Hepatocyte (in vitro differentiated cells): ENCODE data around the gene HINT2. TPM values are rescaled to one million over a fixed set of nuclear protein-coding genes. Genes with fewer than 3 reads are reported as not detected.

Experiments used
- DNase-seq: peaks from one replicate; pipeline ENCODE4 v3.0.0-alpha.2; 2016; ENCODE audit warnings: low spot score
- H2AFZ ChIP-seq: fragments of 200-600 bp; sonication (generic); 2 replicates; pipeline ENCODE4 v1.6.0; 2016; ENCODE audit warnings: antibody characterized with exemption, mild to moderate bottlenecking
- H3K27ac ChIP-seq: fragments of 200-600 bp; sonication (generic); 2 replicates; pipeline ENCODE4 v1.5.1; 2016; ENCODE audit warnings: mild to moderate bottlenecking
- H3K27me3 ChIP-seq: fragments of 200-600 bp; sonication (generic); 2 replicates; pipeline ENCODE4 v1.6.1; 2016
- H3K36me3 ChIP-seq: fragments of 200-600 bp; sonication (generic); replicated peaks from 2 replicates; pipeline ENCODE4 v1.5.1; 2016; ENCODE audit warnings: low read depth; ENCODE audit not compliant: insufficient read depth
- H3K4me1 ChIP-seq: fragments of 200-600 bp; sonication (generic); 2 replicates; pipeline ENCODE4 v1.5.1; 2016; ENCODE audit warnings: mild to moderate bottlenecking, moderate library complexity; ENCODE audit not compliant: insufficient read depth
- H3K4me2 ChIP-seq: fragments of 200-600 bp; sonication (generic); 2 replicates; pipeline ENCODE4 v1.6.0; 2016
- H3K4me3 ChIP-seq: fragments of 200-600 bp; sonication (generic); 2 replicates; pipeline ENCODE4 v1.5.1; 2016; ENCODE audit warnings: mild to moderate bottlenecking
- H3K79me2 ChIP-seq: fragments of 200-600 bp; sonication (generic); 2 replicates; pipeline ENCODE4 v1.6.0; 2017; ENCODE audit warnings: mild to moderate bottlenecking
- H3K9me2 ChIP-seq: fragments of 200-600 bp; sonication (generic); replicated peaks from 2 replicates; pipeline ENCODE4 v1.6.0; 2017; ENCODE audit warnings: mild to moderate bottlenecking; ENCODE audit not compliant: insufficient read depth
- H3K9me3 ChIP-seq: fragments of 200-600 bp; sonication (generic); 2 replicates; pipeline ENCODE4 v1.5.1; 2016; ENCODE audit warnings: low read depth, mild to moderate bottlenecking
- H4K20me1 ChIP-seq: fragments of 200-600 bp; sonication (generic); 2 replicates; pipeline ENCODE4 v1.6.0; 2016; ENCODE audit warnings: mild to moderate bottlenecking; ENCODE audit not compliant: insufficient read depth, poor library complexity, severe bottlenecking
- EZH2 ChIP-seq: fragments of 200-600 bp; sonication (generic); IDR thresholded peaks from 2 replicates; pipeline ENCODE4 v1.6.1; 2016; ENCODE audit warnings: antibody characterized with exemption, mild to moderate bottlenecking, borderline replicate concordance
- EZH2phosphoT487 ChIP-seq: fragments of 200-600 bp; sonication (generic); IDR thresholded peaks from one replicate; pipeline ENCODE4 v1.6.1; 2018; ENCODE audit warnings: antibody characterized with exemption, mild to moderate bottlenecking, low read depth, moderate library complexity; ENCODE audit not compliant: unreplicated experiment, severe bottlenecking
- WGBS: methylation state at CpG from one replicate; pipeline ENCODE4 v1.1.6; 2016; ENCODE audit warnings: low lambda C conversion rate; ENCODE audit errors: missing lambda C conversion rate; 5-methylcytosine and 5-hydroxymethylcytosine counted together
- polyA plus RNA-seq: library from polyadenylated mRNA; unstranded; fragments of >200 nt; fragmentation: Nextera tagmentation; extraction: Ambion mirVana; gene quantifications from 2 replicates; pipeline ENCODE4 v1.2.1, GENCODE V29; 2016
- total RNA-seq: library from RNA; depleted of rRNA; stranded (reverse); fragments of >200 nt; gene quantifications from 2 replicates; pipeline ENCODE4 v1.2.3, GENCODE V29; 2014
- TF ChIP-seq, protein P1 (sequence below): fragments of 200-600 bp; sonication (generic); IDR thresholded peaks from 2 replicates; pipeline ENCODE4 v1.5.1; 2016; ENCODE audit warnings: antibody characterized with exemption, mild to moderate bottlenecking; ENCODE audit not compliant: poor library complexity

The HINT2 gene
- total and polyA plus RNA-seq, 2 experiments from 2014 or later = 45.7 to 87.3 TPM

DNA sequence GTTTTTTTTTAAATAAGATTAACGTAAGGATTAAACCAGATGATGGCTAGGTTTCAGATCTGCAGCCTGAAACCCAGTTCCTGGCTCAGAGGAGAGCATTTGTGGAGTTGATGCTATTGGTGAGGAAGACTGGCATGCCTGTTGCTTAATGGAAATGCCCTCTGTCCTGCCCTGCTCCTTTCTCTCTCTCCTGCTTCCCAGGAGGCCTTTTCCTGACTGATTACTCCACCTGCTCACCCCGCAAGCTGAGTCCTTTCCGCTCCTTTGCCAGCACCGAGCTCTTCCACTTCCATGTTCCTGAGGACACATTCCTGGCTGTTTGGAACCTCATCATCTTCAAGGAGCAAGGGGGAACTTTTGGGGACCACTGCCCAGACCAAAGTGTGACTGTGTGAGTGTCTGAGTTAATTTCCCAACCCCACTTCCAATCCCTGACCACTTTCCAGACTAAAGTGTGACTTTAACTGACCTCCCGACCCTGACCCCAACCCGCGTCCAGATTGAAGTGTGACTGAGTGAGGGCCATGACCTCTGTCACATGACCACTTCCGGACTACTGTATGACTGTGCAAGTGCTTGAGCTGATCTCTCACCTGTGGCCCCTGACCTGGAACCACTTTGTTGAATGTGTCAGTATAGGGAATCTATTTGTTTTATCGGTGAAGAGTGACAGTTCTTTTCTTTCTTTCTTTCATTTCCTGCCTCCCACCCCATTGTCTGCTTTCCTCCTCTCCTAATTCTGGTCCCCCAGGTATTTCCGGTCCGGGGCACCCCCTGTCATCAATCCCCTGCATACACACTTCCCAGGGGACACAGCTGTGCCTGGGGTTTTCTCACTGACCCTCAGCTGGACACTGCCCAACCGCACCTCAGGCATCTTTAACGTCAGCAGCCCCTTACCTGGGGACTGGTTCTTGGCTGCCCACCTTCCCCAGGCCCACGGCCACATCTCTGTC lies 19.7 kb upstream of the HINT2 start:
- H3K4me3 ChIP-seq = no peak overlapping the region
- 94% methylated on average over 14 of the region's 14 CpGs for WGBS
- H3K9me2 ChIP-seq = no peaks in the 10 kb centered on the region
- TF ChIP-seq EZH2 (no peak), EZH2phosphoT487 (no peak)
- TF ChIP-seq, protein P1, sequence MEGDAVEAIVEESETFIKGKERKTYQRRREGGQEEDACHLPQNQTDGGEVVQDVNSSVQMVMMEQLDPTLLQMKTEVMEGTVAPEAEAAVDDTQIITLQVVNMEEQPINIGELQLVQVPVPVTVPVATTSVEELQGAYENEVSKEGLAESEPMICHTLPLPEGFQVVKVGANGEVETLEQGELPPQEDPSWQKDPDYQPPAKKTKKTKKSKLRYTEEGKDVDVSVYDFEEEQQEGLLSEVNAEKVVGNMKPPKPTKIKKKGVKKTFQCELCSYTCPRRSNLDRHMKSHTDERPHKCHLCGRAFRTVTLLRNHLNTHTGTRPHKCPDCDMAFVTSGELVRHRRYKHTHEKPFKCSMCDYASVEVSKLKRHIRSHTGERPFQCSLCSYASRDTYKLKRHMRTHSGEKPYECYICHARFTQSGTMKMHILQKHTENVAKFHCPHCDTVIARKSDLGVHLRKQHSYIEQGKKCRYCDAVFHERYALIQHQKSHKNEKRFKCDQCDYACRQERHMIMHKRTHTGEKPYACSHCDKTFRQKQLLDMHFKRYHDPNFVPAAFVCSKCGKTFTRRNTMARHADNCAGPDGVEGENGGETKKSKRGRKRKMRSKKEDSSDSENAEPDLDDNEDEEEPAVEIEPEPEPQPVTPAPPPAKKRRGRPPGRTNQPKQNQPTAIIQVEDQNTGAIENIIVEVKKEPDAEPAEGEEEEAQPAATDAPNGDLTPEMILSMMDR = no peak
- peaks cover 31% of the 10 kb centered on the region for H3K79me2 ChIP-seq
- no peaks in the 10 kb centered on the region for H4K20me1 ChIP-seq
- DNase-seq = no peak
- peaks cover 51% of the 10 kb centered on the region for H3K4me1 ChIP-seq
- H3K36me3 ChIP-seq = no peaks in the 10 kb centered on the region
- no peaks in the 10 kb centered on the region for H3K9me3 ChIP-seq
- H3K27me3 ChIP-seq = no peaks in the 10 kb centered on the region
- peak overlapping the region; percentile 95 for H3K27ac ChIP-seq
- H3K4me2 ChIP-seq = peak overlapping the region; percentile 61
- no peak overlapping the region for H2AFZ ChIP-seq

DNA sequence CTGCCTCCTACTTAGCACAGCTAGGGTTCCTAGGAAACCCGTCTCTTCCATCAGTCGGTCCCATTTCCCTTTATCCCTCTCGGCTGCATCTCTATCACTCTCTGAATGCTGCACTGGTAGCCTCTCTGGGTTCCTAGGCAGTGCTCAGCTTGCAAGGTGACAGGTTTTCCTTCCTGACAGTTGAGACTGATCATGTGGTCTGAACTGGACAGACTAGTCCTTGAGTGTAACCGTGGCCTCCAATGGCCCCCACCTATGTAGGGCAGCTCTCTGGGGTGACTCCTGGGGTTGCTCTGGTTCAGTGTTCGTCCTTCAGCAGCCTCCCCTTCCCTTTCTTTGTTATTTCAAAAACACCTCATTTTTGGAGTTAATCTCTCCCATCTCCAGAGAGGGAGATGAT lies 18.0 kb upstream of the HINT2 start:
- no peaks in the 10 kb centered on the region for H3K9me3 ChIP-seq
- H3K4me1 ChIP-seq = peaks cover 57% of the 10 kb centered on the region
- no peaks in the 10 kb centered on the region for H3K27me3 ChIP-seq
- peak overlapping the region; percentile 61 for H3K4me2 ChIP-seq
- H3K36me3 ChIP-seq = no peaks in the 10 kb centered on the region
- H3K9me2 ChIP-seq = no peaks in the 10 kb centered on the region
- no peaks in the 10 kb centered on the region for H4K20me1 ChIP-seq
- 72% methylated on average over 5 of the region's 5 CpGs for WGBS
- no peak for DNase-seq
- peaks cover 31% of the 10 kb centered on the region for H3K79me2 ChIP-seq
- TF ChIP-seq EZH2 (no peak), EZH2phosphoT487 (no peak)
- TF ChIP-seq, protein P1 = no peak
- H2AFZ ChIP-seq = no peak overlapping the region
- H3K4me3 ChIP-seq = no peak overlapping the region
- H3K27ac ChIP-seq = peak overlapping the region; percentile 95

DNA sequence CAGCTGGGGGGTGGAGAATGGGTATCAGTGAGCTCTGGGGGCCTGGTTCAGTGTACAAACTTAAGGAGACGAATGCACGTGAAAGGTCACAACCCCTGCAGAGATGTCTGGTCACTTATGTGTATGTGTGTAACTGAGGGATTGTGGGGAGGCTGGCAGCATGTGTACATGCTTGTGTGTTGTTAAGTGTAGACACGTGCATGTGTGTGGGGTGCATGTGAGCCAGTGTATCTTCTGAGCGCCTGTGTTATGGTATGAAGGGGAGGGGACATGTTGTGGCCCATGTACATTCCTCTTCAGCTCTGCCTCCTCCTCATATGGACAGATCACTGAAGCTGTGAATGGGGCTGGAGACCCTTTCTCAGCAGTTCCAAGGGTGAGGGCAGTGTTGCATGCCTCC lies 16.2 kb upstream of the HINT2 start:
- H4K20me1 ChIP-seq = no peaks in the 10 kb centered on the region
- no peaks in the 10 kb centered on the region for H3K27me3 ChIP-seq
- no peak overlapping the region for H3K27ac ChIP-seq
- no peaks in the 10 kb centered on the region for H3K9me3 ChIP-seq
- no peaks in the 10 kb centered on the region for H3K36me3 ChIP-seq
- WGBS = 86% methylated on average over 4 of the region's 4 CpGs
- TF ChIP-seq EZH2 (no peak), EZH2phosphoT487 (no peak)
- TF ChIP-seq, protein P1 = no peak
- H3K4me3 ChIP-seq = no peak overlapping the region
- peaks cover 29% of the 10 kb centered on the region for H3K79me2 ChIP-seq
- H3K4me1 ChIP-seq = peaks cover 55% of the 10 kb centered on the region
- no peak overlapping the region for H2AFZ ChIP-seq
- DNase-seq = no peak
- H3K4me2 ChIP-seq = peak overlapping the region; percentile 94
- H3K9me2 ChIP-seq = no peaks in the 10 kb centered on the region
